Left ventricle myocardium inferior (tissue), 1 donor: ENCODE measurements around the gene HNF1B. TPM values are rescaled to one million over a fixed set of nuclear protein-coding genes. Genes with fewer than 3 reads are reported as not detected.

ENCODE experiments used
- DNase-seq: peaks from one replicate; pipeline ENCODE4 v3.0.0-alpha.2; 2020
- H3K27ac ChIP-seq: fragments of 200-600 bp; replicated peaks from 2 replicates; pipeline ENCODE4 v1.8.0; 2021
- H3K27me3 ChIP-seq: fragments of 200-600 bp; 2 replicates; pipeline ENCODE4 v1.8.0; 2021; ENCODE audit warnings: low read depth
- H3K36me3 ChIP-seq: fragments of 200-600 bp; 2 replicates; pipeline ENCODE4 v1.8.0; 2021
- H3K4me1 ChIP-seq: fragments of 200-600 bp; 2 replicates; pipeline ENCODE4 v1.8.0; 2021
- H3K4me3 ChIP-seq: fragments of 200-600 bp; 2 replicates; pipeline ENCODE4 v1.8.0; 2021; ENCODE audit warnings: mild to moderate bottlenecking, moderate library complexity
- H3K9me3 ChIP-seq: fragments of 200-600 bp; replicated peaks from 2 replicates; pipeline ENCODE4 v1.8.0; 2021
- CTCF ChIP-seq: fragments of 200-600 bp; IDR thresholded peaks from 2 replicates; pipeline ENCODE4 v1.8.0; 2021; ENCODE audit warnings: antibody characterized with exemption, mild to moderate bottlenecking, borderline replicate concordance
- intact Hi-C: fragments of 100-400 bp; cut with micrococcal nuclease; formaldehyde crosslinking; loops from one replicate; pipeline ENCODE4 v1.11.0; 2022
- total RNA-seq: library from RNA; stranded (reverse); fragmentation: NEBNext Ultra II Directional; extraction: Animal tissue kit (Norgen Biotek cat#: 25700); gene quantifications from one replicate; pipeline ENCODE4 v1.2.1, GENCODE V29; 2021
- donor health status: DM: no; HTN: yes; CAD: no; lungs with severe emphysema.

HNF1B gene
- total RNA-seq, 1 donor from 2014 or later, result not detected

- Histone ChIP-seq H3K36me3 (no peaks in the 10 kb centered on the region), H3K4me1 (no peaks in the 10 kb centered on the region), H3K27ac (no peak overlapping the region), H3K9me3 (no peaks in the 10 kb centered on the region), H3K4me3 (no peak overlapping the region), H3K27me3 (peaks cover 98% of the 10 kb centered on the region)
- intact Hi-C loops, result loop anchor here (5.0 kb wide), 1 partner anchor 64 kb away; no protein-coding TSS in a partner anchor
- DNase-seq, result no peak
- no peak for TF ChIP-seq CTCF
These were observed 16.2 kb upstream of the HNF1B start for GRCh38 chr17:37761059-37761458.

- H3K4me3 ChIP-seq, result no peak overlapping the region
- intact Hi-C loops, result no loop called here
- no peak for DNase-seq
- no peak for TF ChIP-seq CTCF
- no peaks in the 10 kb centered on the region for H3K4me1 ChIP-seq
- H3K27ac ChIP-seq, result no peak overlapping the region
- H3K9me3 ChIP-seq, result no peaks in the 10 kb centered on the region
- H3K36me3 ChIP-seq, result no peaks in the 10 kb centered on the region
- H3K27me3 ChIP-seq, result peaks cover 100% of the 10 kb centered on the region
These were observed 14.3 kb upstream of the HNF1B start for GRCh38 chr17:37759014-37759637.

GRCh38 chr17:37756051-37756450 lies 11.2 kb upstream of the HNF1B start:
- Histone ChIP-seq H3K36me3 (no peaks in the 10 kb centered on the region), H3K9me3 (no peaks in the 10 kb centered on the region), H3K4me1 (no peaks in the 10 kb centered on the region), H3K4me3 (no peak overlapping the region), H3K27me3 (peaks cover 86% of the 10 kb centered on the region), H3K27ac (no peak overlapping the region)
- no peak for DNase-seq
- intact Hi-C loops, result no loop called here
- no peak for TF ChIP-seq CTCF

GRCh38 chr17:37755455-37755854 lies 10.6 kb upstream of the HNF1B start:
- Histone ChIP-seq H3K9me3 (no peaks in the 10 kb centered on the region), H3K4me1 (no peaks in the 10 kb centered on the region), H3K36me3 (no peaks in the 10 kb centered on the region), H3K4me3 (no peak overlapping the region), H3K27ac (no peak overlapping the region), H3K27me3 (peaks cover 86% of the 10 kb centered on the region)
- DNase-seq, result no peak
- TF ChIP-seq CTCF, result no peak
- intact Hi-C loops, result no loop called here

GRCh38 chr17:37754363-37754762 lies 9.5 kb upstream of the HNF1B start:
- no peaks in the 10 kb centered on the region for H3K4me1 ChIP-seq
- no peak overlapping the region for H3K27ac ChIP-seq
- H3K9me3 ChIP-seq, result no peaks in the 10 kb centered on the region
- H3K36me3 ChIP-seq, result no peaks in the 10 kb centered on the region
- intact Hi-C loops, result no loop called here
- DNase-seq, result no peak
- no peak overlapping the region for H3K4me3 ChIP-seq
- peaks cover 84% of the 10 kb centered on the region for H3K27me3 ChIP-seq
- no peak for TF ChIP-seq CTCF
